OCI-LY7 (cell line): Measurements from ENCODE around the gene AGBL4. TPM values are rescaled to one million over a fixed set of nuclear protein-coding genes. Genes with fewer than 3 reads are reported as not detected.

ENCODE experiments used
- BruUV-seq: library from RNA; stranded (reverse); fragments of 400-500 nt; replicated peaks from 2 replicates; lab custom pipeline; 2021; lab: Mats Ljungman, UMichigan
- CTCF ChIA-PET: fragments of 300-600 bp; sonication (Branson Sonifier 250); formaldehyde crosslinking; loops from one replicate; lab custom pipeline; 2022; ENCODE audit warnings: antibody characterized with exemption; ENCODE audit not compliant: unreplicated experiment; lab: Charles Lee
- POLR2A ChIA-PET: fragments of 300-600 bp; sonication (Branson Sonifier 250); formaldehyde crosslinking; loops from one replicate; lab custom pipeline; 2022; ENCODE audit warnings: antibody characterized with exemption; lab: Charles Lee
- DNase-seq: peaks from one replicate; pipeline ENCODE4 v3.0.0-alpha.2; 2015; ENCODE audit warnings: low spot score
- H2AFZ ChIP-seq: fragments of 200-600 bp; sonication (generic), shearing (Covaris generic); 2 replicates; pipeline ENCODE4 v1.6.1; 2014; ENCODE audit warnings: mild to moderate bottlenecking, antibody characterized with exemption, low read length, moderate library complexity
- H3K27ac ChIP-seq: fragments of 200-600 bp; sonication (generic); 2 replicates; pipeline ENCODE4 v1.5.1; 2014; ENCODE audit warnings: mixed run types, low read depth, mild to moderate bottlenecking, moderate library complexity, low read length, inconsistent platforms; ENCODE audit not compliant: poor library complexity, severe bottlenecking
- H3K36me3 ChIP-seq: fragments of 200-600 bp; sonication (generic); 2 replicates; pipeline ENCODE4 v1.6.1; 2014; ENCODE audit warnings: mild to moderate bottlenecking, antibody characterized with exemption, low read length, moderate library complexity, mixed read lengths; ENCODE audit not compliant: insufficient read depth
- H3K4me1 ChIP-seq: fragments of 200-600 bp; sonication (generic); 2 replicates; pipeline ENCODE4 v1.5.1; 2014; ENCODE audit warnings: mild to moderate bottlenecking, low read length; ENCODE audit not compliant: insufficient read depth, poor library complexity, severe bottlenecking
- H3K4me2 ChIP-seq: fragments of 200-600 bp; sonication (generic); 2 replicates; pipeline ENCODE4 v1.6.1; 2014; ENCODE audit warnings: mild to moderate bottlenecking, low read length
- H3K4me3 ChIP-seq: fragments of 200-600 bp; sonication (generic); 2 replicates; pipeline ENCODE4 v1.5.1; 2014; ENCODE audit warnings: mild to moderate bottlenecking, low read depth, low read length; ENCODE audit not compliant: poor library complexity, severe bottlenecking
- H3K79me2 ChIP-seq: fragments of 200-600 bp; sonication (generic); 2 replicates; pipeline ENCODE4 v1.6.1; 2016; ENCODE audit warnings: low read depth, mild to moderate bottlenecking, low read length, moderate library complexity, mixed read lengths; ENCODE audit not compliant: insufficient read depth
- H3K9me2 ChIP-seq: fragments of 200-600 bp; sonication (generic); 2 replicates; pipeline ENCODE4 v1.6.1; 2016; ENCODE audit warnings: mild to moderate bottlenecking, low read length, mixed read lengths; ENCODE audit not compliant: insufficient read depth
- H3K9me3 ChIP-seq: fragments of 200-600 bp; sonication (generic); 2 replicates; pipeline ENCODE4 v1.6.1; 2014; ENCODE audit warnings: mild to moderate bottlenecking, mixed run types, low read length, mixed read lengths
- H4K20me1 ChIP-seq: fragments of 200-600 bp; sonication (generic); 2 replicates; pipeline ENCODE4 v1.6.1; 2014; ENCODE audit warnings: mild to moderate bottlenecking, antibody characterized with exemption, low read length, moderate library complexity, mixed read lengths; ENCODE audit not compliant: insufficient read depth
- CTCF ChIP-seq: fragments of 200-600 bp; sonication (generic); conservative IDR thresholded peaks from 2 replicates; pipeline ENCODE4 v1.5.1; 2014; ENCODE audit warnings: mild to moderate bottlenecking, antibody characterized with exemption, low read length, moderate library complexity, mixed read lengths
- EZH2phosphoT487 ChIP-seq: fragments of 200-600 bp; sonication (generic); IDR thresholded peaks from 2 replicates; pipeline ENCODE4 v1.6.1; 2018; ENCODE audit warnings: low read depth, borderline replicate concordance, mild to moderate bottlenecking, mixed run types, antibody characterized with exemption, low read length, moderate library complexity, mixed read lengths
- intact Hi-C: fragments of 100-400 bp; cut with micrococcal nuclease; formaldehyde crosslinking; loops from one replicate; pipeline ENCODE4 v1.10.0; 2022; ENCODE audit not compliant: unreplicated experiment
- total RNA-seq, 2 experiments: library from RNA; depleted of rRNA in 1 of 2; stranded (reverse); fragments of >200 nt in 1 of 2; shearing (Covaris generic) in 1 of 2; gene quantifications; 2 replicates each; pipeline ENCODE4 v1.2.3, GENCODE V29; 2014 to 2022

AGBL4 gene
- total RNA-seq, 2 experiments from 2014 or later, result not detected

DNA sequence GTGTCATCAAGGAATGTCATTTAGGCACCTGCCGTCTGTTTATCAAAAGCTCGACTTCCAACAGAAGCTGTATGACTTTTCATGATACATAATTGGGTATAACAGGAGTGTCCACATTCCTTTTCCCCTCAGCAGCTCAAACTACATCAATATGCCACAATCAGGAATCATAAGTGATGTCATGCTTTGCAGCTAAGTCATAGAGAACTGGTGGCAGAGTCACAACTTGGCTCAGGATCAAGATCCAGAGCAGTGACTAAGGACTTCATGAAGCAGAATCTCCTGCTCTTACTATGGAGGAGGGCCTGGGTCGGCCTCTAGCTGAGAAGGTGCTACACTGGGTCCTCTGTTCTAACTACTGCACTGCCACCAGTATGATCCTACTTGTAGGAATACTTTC, 36.5 kb upstream of the AGBL4 start:
- no peak for TF ChIP-seq CTCF
- TF ChIP-seq EZH2phosphoT487, result no peak
- intact Hi-C loops, result no loop called here
- no peak for DNase-seq
- H3K79me2 ChIP-seq, result no peaks in the 10 kb centered on the region
- no peaks in the 10 kb centered on the region for H3K4me1 ChIP-seq
- H2AFZ ChIP-seq, result no peak overlapping the region
- CTCF ChIA-PET, result no interaction called here
- H3K4me3 ChIP-seq, result no peak overlapping the region
- H3K36me3 ChIP-seq, result no peaks in the 10 kb centered on the region
- H4K20me1 ChIP-seq, result no peaks in the 10 kb centered on the region
- no peaks in the 10 kb centered on the region for H3K9me2 ChIP-seq
- BruUV-seq, result no TSS peak
- no peak overlapping the region for H3K27ac ChIP-seq
- H3K9me3 ChIP-seq, result no peaks in the 10 kb centered on the region
- no peak overlapping the region for H3K4me2 ChIP-seq
- POLR2A ChIA-PET, result no interaction called here

DNA sequence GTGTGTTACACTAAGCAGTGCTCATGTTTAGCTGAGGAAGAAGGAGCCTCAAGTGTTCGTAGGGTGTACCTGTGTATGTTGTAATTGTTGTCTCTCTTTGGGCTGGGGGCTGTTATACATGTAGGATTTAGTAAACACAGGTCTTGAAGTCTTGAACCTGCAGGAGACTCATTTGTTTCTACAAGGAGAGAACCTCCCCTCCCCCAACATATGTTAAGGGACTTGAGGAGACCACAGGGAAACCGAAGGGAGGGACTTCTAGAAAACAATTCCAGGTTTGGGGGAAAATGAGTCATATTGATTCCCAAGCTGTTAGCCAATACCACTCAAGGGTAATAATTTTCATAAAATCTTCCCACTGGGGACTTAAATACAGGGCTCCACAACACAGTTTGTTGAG, 25.0 kb upstream of the AGBL4 start:
- ChIA-PET CTCF (no interaction called here), POLR2A (interaction anchor here (0.6 kb wide), 1 partner anchor 1552 kb away, joined by 3 read pairs; no protein-coding TSS in a partner anchor)
- H3K4me3 ChIP-seq, result no peak overlapping the region
- no peak overlapping the region for H2AFZ ChIP-seq
- no peak overlapping the region for H3K4me2 ChIP-seq
- no peaks in the 10 kb centered on the region for H3K79me2 ChIP-seq
- TF ChIP-seq EZH2phosphoT487, result no peak
- TF ChIP-seq CTCF, result no peak
- no peaks in the 10 kb centered on the region for H3K4me1 ChIP-seq
- no peak overlapping the region for H3K27ac ChIP-seq
- no peaks in the 10 kb centered on the region for H4K20me1 ChIP-seq
- H3K9me2 ChIP-seq, result no peaks in the 10 kb centered on the region
- no peak for DNase-seq
- H3K36me3 ChIP-seq, result no peaks in the 10 kb centered on the region
- intact Hi-C loops, result no loop called here
- H3K9me3 ChIP-seq, result no peaks in the 10 kb centered on the region
- no TSS peak for BruUV-seq

DNA sequence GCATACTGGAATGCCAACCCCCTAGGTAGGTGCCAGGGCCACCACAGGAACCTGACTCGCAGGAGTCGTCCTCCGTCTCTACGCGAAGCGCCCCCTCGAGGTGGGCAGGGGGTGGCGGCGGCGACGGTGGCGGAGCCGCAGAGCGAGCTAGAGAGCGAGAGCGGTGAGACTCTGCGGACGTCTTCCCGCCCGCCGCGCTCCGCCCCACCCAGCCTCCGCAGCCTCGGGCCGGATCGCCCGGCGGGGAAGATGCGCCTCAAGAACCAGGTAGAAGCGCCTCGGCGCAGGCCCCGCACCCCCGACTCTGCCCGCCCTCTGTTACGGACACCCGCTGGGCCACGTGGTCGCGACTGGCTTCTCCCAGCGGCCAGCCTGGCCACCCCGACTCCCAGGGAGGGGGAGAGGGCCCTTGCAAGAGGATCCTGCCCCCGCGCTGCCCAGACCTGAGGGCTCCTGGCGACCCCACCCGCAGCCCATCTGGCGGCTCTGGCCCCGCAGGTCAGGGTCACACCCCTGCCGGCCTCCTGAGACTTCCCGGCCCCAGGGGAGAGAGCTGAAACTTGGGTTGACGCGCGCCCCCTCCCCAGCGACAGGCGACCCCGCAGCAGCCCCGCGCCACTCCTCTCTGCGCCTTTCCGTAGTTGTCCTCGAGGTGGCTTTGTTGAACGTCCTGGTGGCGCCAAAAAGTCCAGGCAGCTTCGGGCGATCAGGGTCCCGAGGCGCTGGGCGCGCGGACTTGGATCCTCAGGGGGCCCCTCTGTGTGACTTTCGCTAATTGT, 24.4 kb upstream of the AGBL4 start:
- no peaks in the 10 kb centered on the region for H3K4me1 ChIP-seq
- H2AFZ ChIP-seq, result no peak overlapping the region
- no peak for TF ChIP-seq CTCF
- TF ChIP-seq EZH2phosphoT487, result no peak
- POLR2A ChIA-PET, result interaction anchor here (0.6 kb wide), 1 partner anchor 1551 kb away, joined by 3 read pairs; no protein-coding TSS in a partner anchor
- CTCF ChIA-PET, result no interaction called here
- no peaks in the 10 kb centered on the region for H3K79me2 ChIP-seq
- H4K20me1 ChIP-seq, result no peaks in the 10 kb centered on the region
- no peaks in the 10 kb centered on the region for H3K36me3 ChIP-seq
- H3K27ac ChIP-seq, result no peak overlapping the region
- H3K4me3 ChIP-seq, result no peak overlapping the region
- H3K9me3 ChIP-seq, result no peaks in the 10 kb centered on the region
- BruUV-seq, result no TSS peak
- DNase-seq, result no peak
- H3K4me2 ChIP-seq, result no peak overlapping the region
- no peaks in the 10 kb centered on the region for H3K9me2 ChIP-seq
- intact Hi-C loops, result no loop called here
